Gastroesophageal sphincter (tissue), 4 donors: ENCODE results near the gene STXBP6. TPM values are rescaled to one million over a fixed set of nuclear protein-coding genes. Genes with fewer than 3 reads are reported as not detected.

Experiments used
- ATAC-seq: fragments of 150-250 bp; one replicate; pipeline ENCODE4 v1.9.1; 2016; ENCODE audit warnings: mild to moderate bottlenecking, moderate library complexity
- H3K27ac ChIP-seq, 4 donors: fragments of 200-600 bp; sonication (generic) in 3 of 4; 1 replicate in 3 of 4; 2 replicates in 1 of 4; pipeline ENCODE4 v1.5.1; 2016 to 2019
- H3K27me3 ChIP-seq: fragments of 200-600 bp; sonication (generic); one replicate; pipeline ENCODE4 v1.5.1; 2019
- H3K36me3 ChIP-seq, 2 donors: fragments of 200-600 bp; sonication (generic); one replicate each; pipeline ENCODE4 v1.5.1; 2019; ENCODE audit warnings: control low read depth in 1 of 2
- H3K4me1 ChIP-seq, 3 donors: fragments of 200-600 bp; sonication (generic); 1 replicate in 2 of 3; 2 replicates in 1 of 3; pipeline ENCODE4 v1.5.1; 2016 to 2019; ENCODE audit warnings: control low read depth in 2 of 3
- H3K4me3 ChIP-seq, 2 donors: fragments of 200-600 bp; sonication (generic); one replicate each; pipeline ENCODE4 v1.5.1; 2019; ENCODE audit warnings: mild to moderate bottlenecking in 1 of 2, moderate library complexity in 1 of 2
- H3K9me3 ChIP-seq, 3 donors: fragments of 200-600 bp; sonication (generic); one replicate each; pipeline ENCODE4 v1.5.1; 2017 to 2019; ENCODE audit warnings: control low read depth in 2 of 3
- EP300 ChIP-seq: sonication (generic); formaldehyde crosslinking; IDR thresholded peaks from one replicate; pipeline ENCODE4 v1.6.1; 2017; ENCODE audit warnings: antibody characterized with exemption, mild to moderate bottlenecking
- POLR2A ChIP-seq, 2 donors: fragments of 450-650 bp; IDR thresholded peaks; one replicate each; pipeline ENCODE4 v1.6.1; 2017; ENCODE audit warnings: antibody characterized with exemption in 2 of 2, mild to moderate bottlenecking in 2 of 2, moderate library complexity in 1 of 2
- POLR2AphosphoS5 ChIP-seq: sonication (generic); formaldehyde crosslinking; IDR thresholded peaks from one replicate; pipeline ENCODE4 v1.6.1; 2017; ENCODE audit warnings: antibody characterized with exemption
- WGBS, 2 donors: methylation state at CpG; one replicate each; pipeline ENCODE4 v1.1.5; 2018; ENCODE audit warnings: low coverage in 1 of 2; 5-methylcytosine and 5-hydroxymethylcytosine counted together
- total RNA-seq, 4 donors: library from RNA; depleted of rRNA; stranded (reverse); fragments of >200 nt; gene quantifications; one replicate each; pipeline ENCODE4 v1.1.0, GENCODE V29; 2016
- TF ChIP-seq, protein P1 (sequence below), 4 experiments: fragments of 200-600 bp in 2 of 4; fragments of 450-650 bp in 2 of 4; sonication (generic) in 1 of 4; IDR thresholded peaks; one replicate each; pipeline ENCODE4 v1.5.1; 2017 to 2019; ENCODE audit warnings: antibody characterized with exemption in 4 of 4, mild to moderate bottlenecking in 2 of 4, moderate library complexity in 2 of 4

STXBP6 gene
- total RNA-seq, result 10 to 100 TPM; 29.3 to 55.7 (median 44.0) TPM

DNA sequence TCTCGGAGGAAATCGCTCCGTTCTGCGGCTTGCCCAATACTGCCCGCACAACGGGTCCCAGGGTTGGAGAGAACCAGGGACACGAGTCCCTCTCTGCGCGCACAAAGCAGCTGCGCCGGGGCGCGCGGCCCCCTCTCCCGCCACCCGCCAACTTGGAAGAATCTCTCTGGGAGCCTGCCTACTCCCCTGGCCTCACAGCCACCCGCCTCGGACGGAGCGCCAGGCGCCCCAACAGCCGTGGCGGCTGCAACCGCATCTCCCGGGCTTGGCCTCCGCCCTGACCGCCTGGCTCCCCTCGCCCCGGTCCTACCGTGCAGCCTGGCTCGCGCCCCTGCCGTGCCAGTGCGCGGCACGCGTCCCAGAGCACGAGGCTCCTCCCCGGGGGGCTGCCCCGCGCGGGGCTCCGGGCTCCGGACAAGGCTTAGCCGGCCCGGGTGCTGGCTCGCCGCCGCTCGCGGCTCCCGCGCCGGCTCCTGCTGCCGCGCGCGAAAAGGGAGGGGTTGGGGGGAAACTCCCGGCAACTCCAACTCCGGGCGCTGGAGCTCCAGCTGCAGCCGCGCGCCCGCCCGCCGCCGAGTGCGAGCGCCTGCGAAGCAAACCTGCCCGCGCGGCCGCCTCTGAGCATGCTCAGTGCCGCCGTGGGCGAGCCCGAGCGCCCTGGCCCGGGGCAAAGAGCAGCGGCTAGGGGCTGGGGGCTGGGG is at the start of gene STXBP6:
TSS of gene STXBP6 (minus strand) at position 580 of the 701 bp plus-strand sequence. CDS start 75,329 bp downstream, outside the sequence.
- Histone ChIP-seq H3K27ac (peak within 1 kb of the TSS; percentile 70 to 93 (median 86)), H3K27me3 (no peaks in the 10 kb centered on the region), H3K36me3 (no peaks in the 10 kb centered on the region), H3K4me1 (peaks cover 0 to 51% (median 9%) of the 10 kb centered on the region in 3 donors), H3K9me3 (no peaks in the 10 kb centered on the region), H3K4me3 (peak within 1 kb of the TSS; percentile 80 to 89)
- peak; percentile 88 for ATAC-seq
- TF ChIP-seq EP300 (no peak), POLR2AphosphoS5 (no peak), POLR2A (IDR thresholded peaks at IDR 0.05) (peak in 1 of 2 donors; percentile 27)
- TF ChIP-seq, protein P1, sequence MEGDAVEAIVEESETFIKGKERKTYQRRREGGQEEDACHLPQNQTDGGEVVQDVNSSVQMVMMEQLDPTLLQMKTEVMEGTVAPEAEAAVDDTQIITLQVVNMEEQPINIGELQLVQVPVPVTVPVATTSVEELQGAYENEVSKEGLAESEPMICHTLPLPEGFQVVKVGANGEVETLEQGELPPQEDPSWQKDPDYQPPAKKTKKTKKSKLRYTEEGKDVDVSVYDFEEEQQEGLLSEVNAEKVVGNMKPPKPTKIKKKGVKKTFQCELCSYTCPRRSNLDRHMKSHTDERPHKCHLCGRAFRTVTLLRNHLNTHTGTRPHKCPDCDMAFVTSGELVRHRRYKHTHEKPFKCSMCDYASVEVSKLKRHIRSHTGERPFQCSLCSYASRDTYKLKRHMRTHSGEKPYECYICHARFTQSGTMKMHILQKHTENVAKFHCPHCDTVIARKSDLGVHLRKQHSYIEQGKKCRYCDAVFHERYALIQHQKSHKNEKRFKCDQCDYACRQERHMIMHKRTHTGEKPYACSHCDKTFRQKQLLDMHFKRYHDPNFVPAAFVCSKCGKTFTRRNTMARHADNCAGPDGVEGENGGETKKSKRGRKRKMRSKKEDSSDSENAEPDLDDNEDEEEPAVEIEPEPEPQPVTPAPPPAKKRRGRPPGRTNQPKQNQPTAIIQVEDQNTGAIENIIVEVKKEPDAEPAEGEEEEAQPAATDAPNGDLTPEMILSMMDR (IDR thresholded peaks at IDR 0.05), result peak in 1 of 4 experiments; percentile 24
- WGBS, 2 donors, result 0% methylated on average over 2 of the region's 82 CpGs; no CpG with 5 or more reads in 1 of the 2 donors

DNA sequence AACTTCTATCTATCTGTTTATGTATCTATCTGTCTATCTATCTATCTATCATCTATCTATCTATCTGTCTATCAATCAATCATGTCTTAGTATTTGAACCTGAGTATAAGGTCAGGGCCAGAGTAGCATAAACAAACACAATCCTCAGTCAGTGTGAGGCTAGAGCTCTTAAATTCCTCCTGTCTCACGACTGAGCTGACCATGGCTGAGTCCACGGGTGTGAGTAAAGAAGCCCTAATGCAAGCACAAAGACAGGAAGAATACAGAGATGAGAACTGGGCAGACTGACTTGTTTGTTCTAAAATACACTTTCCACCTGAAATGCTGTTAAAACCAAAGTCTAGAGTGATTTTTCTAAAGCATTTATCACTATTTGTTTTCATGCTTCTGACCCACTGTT is 47.2 kb upstream of the STXBP6 start:
- no peaks in the 10 kb centered on the region for H3K36me3 ChIP-seq
- no peaks in the 10 kb centered on the region for H3K4me1 ChIP-seq
- 23 to 27% methylated on average over 2 of the region's 2 CpGs for WGBS, 2 donors
- TF ChIP-seq POLR2A (IDR thresholded peaks at IDR 0.05) (no peak), POLR2AphosphoS5 (no peak), EP300 (no peak)
- TF ChIP-seq, protein P1 (IDR thresholded peaks at IDR 0.05), result no peak
- ATAC-seq, result no peak
- H3K9me3 ChIP-seq, result no peaks in the 10 kb centered on the region
- no peak overlapping the region for H3K4me3 ChIP-seq
- H3K27ac ChIP-seq, result no peak overlapping the region
- H3K27me3 ChIP-seq, result no peaks in the 10 kb centered on the region

DNA sequence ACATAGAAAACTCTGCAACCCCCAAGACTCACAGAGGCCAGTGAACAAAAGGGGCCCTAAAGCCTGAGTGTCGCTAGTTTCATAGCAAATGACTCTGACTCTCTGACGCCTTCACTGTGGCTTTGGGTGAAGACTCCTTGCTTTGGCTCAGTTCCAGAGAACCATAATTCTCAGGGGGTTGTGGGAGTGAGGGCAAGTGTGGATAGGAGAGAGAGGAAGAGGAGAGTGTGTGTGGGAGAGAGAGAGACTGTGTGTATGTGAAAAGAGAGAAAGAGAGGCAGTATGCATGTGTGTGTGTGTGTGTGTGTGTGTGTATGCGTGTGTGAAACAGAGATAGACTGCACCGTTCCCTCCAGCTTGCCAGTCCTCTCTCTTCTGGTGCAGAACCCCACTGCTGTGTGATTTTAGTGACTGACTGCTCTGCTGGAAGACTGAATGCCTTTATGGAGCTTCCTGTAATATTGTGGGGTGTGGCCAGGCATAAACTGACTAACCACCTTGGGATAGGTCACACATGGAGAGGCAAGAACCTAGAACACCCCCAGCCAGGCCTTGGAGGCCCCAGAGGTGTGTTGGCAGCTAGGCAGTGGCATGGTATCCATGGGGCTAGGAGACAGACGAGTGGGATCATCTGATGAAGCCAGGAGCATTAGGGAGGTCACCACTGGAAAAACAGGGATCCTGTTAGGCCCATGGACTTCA is 45.9 kb upstream of the STXBP6 start:
- no peak overlapping the region for H3K27ac ChIP-seq
- H3K27me3 ChIP-seq, result no peaks in the 10 kb centered on the region
- TF ChIP-seq, protein P1 (IDR thresholded peaks at IDR 0.05), result no peak
- TF ChIP-seq EP300, result no peak
- TF ChIP-seq POLR2A (IDR thresholded peaks at IDR 0.05), result no peak
- TF ChIP-seq POLR2AphosphoS5, result no peak
- ATAC-seq, result no peak
- no peaks in the 10 kb centered on the region for H3K36me3 ChIP-seq
- no peaks in the 10 kb centered on the region for H3K4me1 ChIP-seq
- no peak overlapping the region for H3K4me3 ChIP-seq
- no peaks in the 10 kb centered on the region for H3K9me3 ChIP-seq
- 45 to 70% methylated on average over 3 to 4 of the region's 5 CpGs for WGBS, 2 donors

DNA sequence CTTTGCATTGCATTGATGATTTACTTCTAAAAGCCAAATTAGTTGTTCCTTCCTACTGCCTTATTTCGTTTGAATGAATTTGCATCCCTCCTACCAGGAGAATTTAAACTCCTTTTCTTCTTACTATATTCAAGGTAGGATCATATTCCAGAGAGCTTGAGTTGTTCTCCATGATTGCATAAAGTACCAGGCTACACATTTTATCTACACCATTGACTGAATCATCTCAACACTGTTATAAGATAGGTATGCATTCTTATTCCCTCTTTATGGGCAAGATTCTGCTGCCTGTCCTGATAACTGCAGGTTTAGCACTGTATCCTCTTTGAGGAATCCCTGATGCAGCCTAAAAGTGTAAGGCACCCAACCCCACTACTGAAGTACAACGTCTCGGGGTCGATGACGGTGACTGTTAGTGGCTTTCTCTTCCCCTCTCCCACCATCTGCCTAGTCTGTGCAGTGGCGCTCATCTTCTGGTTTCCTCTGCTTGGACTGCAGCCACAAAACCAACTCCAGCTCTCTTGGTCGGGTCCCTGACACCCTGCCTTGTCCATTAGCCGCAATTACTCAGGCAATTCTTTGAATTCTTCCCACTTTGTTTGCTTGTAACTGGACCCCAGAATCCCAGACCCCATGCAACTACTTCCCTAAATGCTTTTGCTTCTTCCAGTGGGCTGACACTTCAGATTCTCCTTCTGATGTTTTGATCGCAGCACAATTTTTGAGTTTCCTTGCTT is 44.4 kb upstream of the STXBP6 start:
- 71 to 86% methylated on average over 3 to 9 of the region's 9 CpGs for WGBS, 2 donors
- Histone ChIP-seq H3K9me3 (no peaks in the 10 kb centered on the region), H3K36me3 (no peaks in the 10 kb centered on the region), H3K27ac (no peak overlapping the region), H3K27me3 (no peaks in the 10 kb centered on the region), H3K4me3 (no peak overlapping the region), H3K4me1 (no peaks in the 10 kb centered on the region)
- no peak for ATAC-seq
- TF ChIP-seq EP300 (no peak), POLR2AphosphoS5 (no peak), POLR2A (IDR thresholded peaks at IDR 0.05) (no peak)
- TF ChIP-seq, protein P1 (IDR thresholded peaks at IDR 0.05), result no peak
